Body of pancreas (tissue), 4 donors: Measurements from ENCODE around the gene DDIT3.

ENCODE experiments used
- POLR2A ChIP-seq, 3 donors: fragments of 450-650 bp; IDR thresholded peaks; one replicate each; pipeline ENCODE4 v1.6.1; 2016; ENCODE audit warnings: antibody characterized with exemption in 3 of 3, mild to moderate bottlenecking in 2 of 3
- TF ChIP-seq, protein P1 (sequence below), 7 experiments: fragments of 450-650 bp in 4 of 7; fragments of 200-600 bp in 3 of 7; sonication (generic) in 3 of 7; IDR thresholded peaks; one replicate each; pipeline ENCODE4 v1.5.1; 2016 to 2019; ENCODE audit warnings: antibody characterized with exemption in 7 of 7

DNA sequence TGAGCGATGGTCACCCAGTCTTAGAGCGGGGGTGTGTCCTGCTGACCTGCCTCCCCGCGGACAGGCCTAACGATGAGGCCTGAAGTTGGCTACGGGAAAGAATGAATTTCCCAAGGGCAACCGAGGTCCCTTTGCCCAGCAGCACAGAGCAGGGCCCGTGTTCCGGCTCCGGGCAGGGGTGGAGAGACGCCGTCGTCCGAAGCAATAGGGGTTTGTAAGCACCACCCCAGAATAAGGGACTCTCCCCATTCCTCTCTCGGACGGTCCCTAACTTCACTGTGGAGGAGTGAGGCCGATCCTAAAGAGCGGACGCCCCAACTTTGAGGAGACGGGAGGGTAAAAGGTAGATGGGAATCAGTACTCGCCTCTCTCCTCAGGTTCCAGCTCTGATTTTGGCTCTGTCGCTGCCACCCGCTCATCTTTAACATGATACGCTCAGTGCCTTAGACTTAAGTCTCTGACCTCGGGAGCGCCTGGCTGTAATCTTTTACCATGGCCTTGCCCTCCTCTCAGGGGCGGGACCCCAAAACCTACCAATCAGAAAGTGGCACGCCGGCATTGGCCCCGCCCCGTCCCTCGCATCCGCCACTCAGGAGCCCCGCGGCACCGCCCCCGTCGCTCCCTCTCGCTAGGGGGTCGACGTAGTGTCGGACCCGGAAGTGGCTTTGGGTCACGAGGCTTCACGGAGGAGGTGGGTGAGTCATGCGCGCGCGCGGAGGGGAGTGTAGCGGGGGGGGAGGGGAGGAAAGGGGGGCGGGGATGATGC is at the start of gene DDIT3:
- TF ChIP-seq, protein P1, sequence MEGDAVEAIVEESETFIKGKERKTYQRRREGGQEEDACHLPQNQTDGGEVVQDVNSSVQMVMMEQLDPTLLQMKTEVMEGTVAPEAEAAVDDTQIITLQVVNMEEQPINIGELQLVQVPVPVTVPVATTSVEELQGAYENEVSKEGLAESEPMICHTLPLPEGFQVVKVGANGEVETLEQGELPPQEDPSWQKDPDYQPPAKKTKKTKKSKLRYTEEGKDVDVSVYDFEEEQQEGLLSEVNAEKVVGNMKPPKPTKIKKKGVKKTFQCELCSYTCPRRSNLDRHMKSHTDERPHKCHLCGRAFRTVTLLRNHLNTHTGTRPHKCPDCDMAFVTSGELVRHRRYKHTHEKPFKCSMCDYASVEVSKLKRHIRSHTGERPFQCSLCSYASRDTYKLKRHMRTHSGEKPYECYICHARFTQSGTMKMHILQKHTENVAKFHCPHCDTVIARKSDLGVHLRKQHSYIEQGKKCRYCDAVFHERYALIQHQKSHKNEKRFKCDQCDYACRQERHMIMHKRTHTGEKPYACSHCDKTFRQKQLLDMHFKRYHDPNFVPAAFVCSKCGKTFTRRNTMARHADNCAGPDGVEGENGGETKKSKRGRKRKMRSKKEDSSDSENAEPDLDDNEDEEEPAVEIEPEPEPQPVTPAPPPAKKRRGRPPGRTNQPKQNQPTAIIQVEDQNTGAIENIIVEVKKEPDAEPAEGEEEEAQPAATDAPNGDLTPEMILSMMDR (IDR thresholded peaks at IDR 0.05): peak in 1 of 7 experiments; percentile 5
- peak; percentile 99 to 100 (median 100) for TF ChIP-seq POLR2A (IDR thresholded peaks at IDR 0.05)
